GM23338 (cell line): ENCODE data around the gene C13orf46. TPM values are rescaled to one million over a fixed set of nuclear protein-coding genes. Genes with fewer than 3 reads are reported as not detected.

Experiments
- ATAC-seq: fragments of 200-7000 bp; cut with Tn5 transposase; 3 replicates; pipeline ENCODE4 v1.9.1; 2020
- DNase-seq: peaks from one replicate; pipeline ENCODE4 v3.0.0-alpha.2; 2015; ENCODE audit warnings: low spot score
- H2AFZ ChIP-seq: fragments of 200-600 bp; sonication (generic); 2 replicates; pipeline ENCODE4 v1.8.0; 2016; ENCODE audit warnings: antibody characterized with exemption, mild to moderate bottlenecking, moderate library complexity
- H3F3A ChIP-seq: fragments of 200-600 bp; sonication (generic); replicated peaks from 2 replicates; pipeline ENCODE4 v1.8.0; 2017; ENCODE audit warnings: antibody characterized with exemption, mixed run types, low read depth
- H3K27ac ChIP-seq: fragments of 200-600 bp; sonication (generic); 2 replicates; pipeline ENCODE4 v1.6.1; 2016; ENCODE audit warnings: low read depth
- H3K27me3 ChIP-seq: fragments of 200-600 bp; sonication (generic); 2 replicates; pipeline ENCODE4 v1.8.0; 2016; ENCODE audit warnings: mild to moderate bottlenecking, mixed run types, moderate library complexity; ENCODE audit not compliant: insufficient read depth
- H3K36me3 ChIP-seq: fragments of 200-600 bp; sonication (generic); 2 replicates; pipeline ENCODE4 v1.8.0; 2016; ENCODE audit warnings: mild to moderate bottlenecking; ENCODE audit not compliant: insufficient read depth
- H3K4me1 ChIP-seq: fragments of 200-600 bp; sonication (generic); 2 replicates; pipeline ENCODE4 v1.8.0; 2016; ENCODE audit warnings: mild to moderate bottlenecking, moderate library complexity; ENCODE audit not compliant: insufficient read depth
- H3K4me2 ChIP-seq: fragments of 200-600 bp; sonication (generic); 2 replicates; pipeline ENCODE4 v1.7.1; 2017; ENCODE audit warnings: mixed run types
- H3K4me3 ChIP-seq: fragments of 200-600 bp; sonication (generic); 2 replicates; pipeline ENCODE4 v1.6.1; 2016; ENCODE audit warnings: mixed run types
- H3K79me2 ChIP-seq: fragments of 200-600 bp; sonication (generic); replicated peaks from 2 replicates; pipeline ENCODE4 v1.8.0; 2017; ENCODE audit warnings: mild to moderate bottlenecking; ENCODE audit not compliant: insufficient read depth
- H3K9me2 ChIP-seq: fragments of 200-600 bp; sonication (generic); 2 replicates; pipeline ENCODE4 v1.8.0; 2017; ENCODE audit not compliant: insufficient read depth
- H4K20me1 ChIP-seq: fragments of 200-600 bp; sonication (generic); replicated peaks from 2 replicates; pipeline ENCODE4 v1.8.0; 2017; ENCODE audit warnings: mild to moderate bottlenecking; ENCODE audit not compliant: insufficient read depth
- H3K27ac Mint-ChIP-seq: 2 replicates; pipeline ENCODE4 v1.8.0; 2020; ENCODE audit warnings: inconsistent platforms, mild to moderate bottlenecking, moderate library complexity, mixed read lengths
- H3K27me3 Mint-ChIP-seq: 3 replicates; pipeline ENCODE4 v1.8.0; 2022; ENCODE audit warnings: low read depth, mild to moderate bottlenecking, moderate library complexity, mixed read lengths, inconsistent platforms; ENCODE audit not compliant: insufficient read depth, poor library complexity
- H3K36me3 Mint-ChIP-seq: 3 replicates; pipeline ENCODE4 v1.8.0; 2021; ENCODE audit warnings: low read depth, mild to moderate bottlenecking, inconsistent platforms, moderate library complexity, mixed read lengths
- H3K4me1 Mint-ChIP-seq: 3 replicates; pipeline ENCODE4 v1.8.0; 2020; ENCODE audit warnings: mild to moderate bottlenecking, inconsistent platforms, mixed read lengths
- H3K4me3 Mint-ChIP-seq: 3 replicates; pipeline ENCODE4 v1.8.0; 2021; ENCODE audit warnings: moderate library complexity, mild to moderate bottlenecking, inconsistent platforms, mixed read lengths
- H3K9me3 Mint-ChIP-seq: 3 replicates; pipeline ENCODE4 v1.8.0; 2020; ENCODE audit warnings: moderate library complexity, mild to moderate bottlenecking, inconsistent platforms, mixed read lengths
- CREB1 ChIP-seq: fragments of 250-450 bp; sonication (Bioruptor Pico); IDR thresholded peaks from 2 replicates; pipeline ENCODE4 v1.5.0; 2020; ENCODE audit warnings: low read depth, mild to moderate bottlenecking, moderate library complexity
- CTCF ChIP-seq, 2 experiments: fragments of 200-600 bp in 1 of 2; sonication (generic) in 1 of 2; conservative IDR thresholded peaks; 2 replicates each; pipeline versions ENCODE4 v1.5.1 to v1.6.1; 2016 to 2017; ENCODE audit warnings: antibody characterized with exemption in 2 of 2, low read depth in 2 of 2, mild to moderate bottlenecking in 2 of 2, moderate library complexity in 1 of 2
- EZH2 ChIP-seq: fragments of 200-600 bp; sonication (generic); IDR thresholded peaks from one replicate; pipeline ENCODE4 v1.8.0; 2017; ENCODE audit warnings: antibody characterized with exemption, mild to moderate bottlenecking, low read depth; ENCODE audit not compliant: unreplicated experiment
- EZH2phosphoT487 ChIP-seq: fragments of 200-600 bp; sonication (generic); IDR thresholded peaks from one replicate; pipeline ENCODE4 v1.8.1; 2018; ENCODE audit warnings: antibody characterized with exemption; ENCODE audit not compliant: unreplicated experiment
- NANOG ChIP-seq: IDR thresholded peaks from 2 replicates; pipeline ENCODE4 v1.6.1; 2016; ENCODE audit warnings: antibody characterized with exemption, borderline replicate concordance
- POLR2AphosphoS5 ChIP-seq: IDR thresholded peaks from 2 replicates; pipeline ENCODE4 v1.6.1; 2016; ENCODE audit warnings: antibody characterized with exemption, low read depth
- REST ChIP-seq: IDR thresholded peaks from one replicate; pipeline ENCODE4 v1.6.1; 2018; ENCODE audit warnings: antibody characterized with exemption; ENCODE audit not compliant: unreplicated experiment
- ZNF114 ChIP-seq: fragments of 250-450 bp; sonication (Bioruptor Pico); IDR thresholded peaks from 2 replicates; pipeline ENCODE4 v1.5.0; 2020; ENCODE audit warnings: mild to moderate bottlenecking, moderate library complexity
- ZNF331 ChIP-seq: fragments of 250-450 bp; sonication (Bioruptor Pico); IDR thresholded peaks from 2 replicates; pipeline ENCODE4 v1.5.0; 2020; ENCODE audit warnings: low read depth, mild to moderate bottlenecking, moderate library complexity
- polyA plus RNA-seq: library from polyadenylated mRNA; unstranded; fragments of >200 nt; fragmentation: Nextera tagmentation; extraction: Ambion mirVana; gene quantifications from 2 replicates; pipeline ENCODE4 v1.2.1, GENCODE V29; 2016
- total RNA-seq: library from RNA; depleted of rRNA; stranded (reverse); fragments of >200 nt; shearing (Covaris generic); gene quantifications from 2 replicates; pipeline ENCODE4 v1.2.3, GENCODE V29; 2014
- TF ChIP-seq, protein P1 (sequence below): IDR thresholded peaks from 2 replicates; pipeline ENCODE4 v1.6.1; 2016; ENCODE audit warnings: antibody characterized with exemption

The C13orf46 gene
- total and polyA plus RNA-seq, 2 experiments from 2014 or later, result 0.44 to 1.5 TPM

DNA sequence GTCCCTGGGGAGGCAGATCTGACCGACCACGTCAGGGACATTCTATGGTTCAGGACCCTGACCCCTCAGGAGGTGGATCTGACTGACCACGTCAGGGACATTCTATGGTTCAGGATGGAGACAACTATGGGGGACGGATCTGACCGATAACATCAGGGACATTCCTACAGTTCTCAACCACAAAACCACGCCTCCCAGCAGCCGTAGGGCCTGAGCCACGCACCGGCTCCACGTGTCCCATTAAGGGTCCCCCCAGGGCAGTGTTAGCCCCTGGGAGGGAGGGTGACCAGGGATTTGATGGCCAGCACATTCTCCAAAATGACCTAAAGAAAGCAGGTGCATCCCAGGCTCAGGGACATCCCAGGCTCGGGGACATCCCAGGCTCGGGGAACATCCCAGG, 49.0 kb upstream of the C13orf46 start:
- Histone ChIP-seq H3K36me3 (no peaks in the 10 kb centered on the region), H3K27me3 (no peaks in the 10 kb centered on the region), H3K9me2 (no peaks in the 10 kb centered on the region), H3K4me2 (no peak overlapping the region), H4K20me1 (no peaks in the 10 kb centered on the region; the same call in 1 of the 2 replicates), H3K27ac (no peak overlapping the region), H3F3A (no peaks in the 10 kb centered on the region), H3K79me2 (no peaks in the 10 kb centered on the region), H3K4me3 (no peak overlapping the region), H3K4me1 (no peaks in the 10 kb centered on the region), H2AFZ (no peak overlapping the region)
- no peak for TF ChIP-seq CREB1
- TF ChIP-seq EZH2phosphoT487, result no peak
- TF ChIP-seq, protein P1, sequence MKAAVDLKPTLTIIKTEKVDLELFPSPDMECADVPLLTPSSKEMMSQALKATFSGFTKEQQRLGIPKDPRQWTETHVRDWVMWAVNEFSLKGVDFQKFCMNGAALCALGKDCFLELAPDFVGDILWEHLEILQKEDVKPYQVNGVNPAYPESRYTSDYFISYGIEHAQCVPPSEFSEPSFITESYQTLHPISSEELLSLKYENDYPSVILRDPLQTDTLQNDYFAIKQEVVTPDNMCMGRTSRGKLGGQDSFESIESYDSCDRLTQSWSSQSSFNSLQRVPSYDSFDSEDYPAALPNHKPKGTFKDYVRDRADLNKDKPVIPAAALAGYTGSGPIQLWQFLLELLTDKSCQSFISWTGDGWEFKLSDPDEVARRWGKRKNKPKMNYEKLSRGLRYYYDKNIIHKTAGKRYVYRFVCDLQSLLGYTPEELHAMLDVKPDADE, result no peak
- no peaks in the 10 kb centered on the region for H3K9me3 Mint-ChIP-seq
- H3K27me3 Mint-ChIP-seq, result peaks cover 8% of the 10 kb centered on the region
- ATAC-seq, result no peak
- no peak overlapping the region for H3K4me3 Mint-ChIP-seq
- peaks cover 6% of the 10 kb centered on the region; the same call in 2 of the 3 replicates for H3K36me3 Mint-ChIP-seq
- no peak for DNase-seq
- H3K27ac Mint-ChIP-seq, result no peak overlapping the region
- H3K4me1 Mint-ChIP-seq, result peaks cover 11% of the 10 kb centered on the region

GRCh38 chr13:114022309-114022669, 48.4 kb upstream of the C13orf46 start:
- Histone ChIP-seq H3K4me2 (no peak overlapping the region), H3F3A (no peaks in the 10 kb centered on the region), H3K9me2 (no peaks in the 10 kb centered on the region), H3K4me3 (no peak overlapping the region), H4K20me1 (no peaks in the 10 kb centered on the region; the same call in 1 of the 2 replicates), H3K27ac (no peak overlapping the region), H3K36me3 (no peaks in the 10 kb centered on the region), H3K27me3 (no peaks in the 10 kb centered on the region), H3K4me1 (no peaks in the 10 kb centered on the region), H2AFZ (no peak overlapping the region), H3K79me2 (no peaks in the 10 kb centered on the region)
- peaks cover 8% of the 10 kb centered on the region for H3K27me3 Mint-ChIP-seq
- no peak for ATAC-seq
- no peak for DNase-seq
- no peaks in the 10 kb centered on the region for H3K9me3 Mint-ChIP-seq
- H3K4me1 Mint-ChIP-seq, result peaks cover 11% of the 10 kb centered on the region
- H3K36me3 Mint-ChIP-seq, result peaks cover 6% of the 10 kb centered on the region; the same call in 2 of the 3 replicates
- no peak overlapping the region for H3K27ac Mint-ChIP-seq
- H3K4me3 Mint-ChIP-seq, result no peak overlapping the region
- TF ChIP-seq POLR2AphosphoS5, result no peak
- no peak for TF ChIP-seq EZH2phosphoT487
- no peak for TF ChIP-seq CTCF (conservative IDR thresholded peaks at IDR 0.05; ENCODE audit: low read depth in 2 of 2)
- TF ChIP-seq NANOG, result no peak
- no peak for TF ChIP-seq EZH2
- no peak for TF ChIP-seq ZNF114 (CRISPR knock-in tag)
- TF ChIP-seq ZNF331, result no peak
- TF ChIP-seq, protein P1, result no peak
- no peak for TF ChIP-seq REST
